Measurements from ENCODE around the gene PRSS56. TPM values are rescaled to one million over a fixed set of nuclear protein-coding genes. Genes with fewer than 3 reads are reported as not detected.

PRSS56 gene
- total and polyA plus RNA-seq, 2 of the 8 experiments (the other 6 are each of a cell fraction or from before 2014, with no cell fraction given), result 0.03 TPM; not detected in 1

DNA sequence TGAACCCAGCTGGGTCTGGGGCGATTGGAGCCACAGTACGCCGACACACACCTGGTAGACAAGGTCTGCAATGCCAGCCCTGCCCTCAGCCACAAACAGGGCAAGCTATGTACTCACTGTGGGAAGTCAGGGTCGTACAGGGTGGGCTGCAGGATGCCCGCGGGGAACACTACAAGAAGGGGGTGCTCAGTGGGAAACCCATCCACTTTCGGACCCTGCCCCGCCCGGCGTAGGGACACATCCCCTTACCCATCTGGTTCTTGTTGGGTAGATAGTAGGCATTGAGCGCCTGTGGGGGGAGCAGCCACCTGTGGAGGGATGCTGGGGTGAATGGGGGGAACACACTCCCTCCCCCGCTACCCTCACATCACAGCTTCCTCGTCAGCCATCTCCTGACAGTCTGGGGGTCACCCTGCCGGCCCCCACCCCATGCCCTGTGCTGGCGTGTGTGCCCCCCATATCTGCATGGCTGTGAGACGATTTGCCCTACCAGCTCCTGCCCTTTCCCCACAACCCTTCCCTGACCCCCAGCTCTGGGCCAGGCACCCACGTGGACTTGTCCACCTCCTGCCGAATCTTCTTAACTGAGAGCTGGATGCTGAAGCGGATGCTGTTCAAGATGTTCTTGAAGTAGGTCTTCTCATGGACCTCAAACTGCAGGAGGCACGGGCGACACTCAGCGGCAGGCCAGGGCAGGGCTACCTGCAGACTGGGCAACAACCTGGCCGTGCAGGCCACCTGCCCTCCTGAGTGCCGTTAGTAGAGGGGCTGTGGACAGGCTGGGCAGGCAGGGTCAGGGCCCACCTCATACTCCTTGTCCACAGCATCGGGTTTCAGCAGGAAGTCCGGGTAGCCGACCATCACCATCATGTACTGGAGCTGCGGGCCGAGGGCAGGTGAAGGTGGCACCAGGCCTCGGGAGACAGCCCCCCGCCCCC is 37.6 kb upstream of the PRSS56 start (continued):
- TF ChIP-seq SIX5 (IDR thresholded peaks at IDR 0.05; ENCODE audit: low read depth, low read length) (no peak), SIRT6 (IDR thresholded peaks at IDR 0.05; ENCODE audit: low read length) (no peak)

Data from H1 (cell line).